ENCODE measurements around the gene ITGAL. TPM values are rescaled to one million over a fixed set of nuclear protein-coding genes. Genes with fewer than 3 reads are reported as not detected.
A peak's percentile ranks its signal among the peaks of the same experiment; 100 is the strongest.

Gene ITGAL
- total RNA-seq, 1 donor from 2014 or later: 287 TPM

GRCh38 chr16:30554557-30555314, 82.2 kb downstream of the ITGAL start:
- H3K4me3 Mint-ChIP-seq: no peak overlapping the region

GRCh38 chr16:30555315-30556124, 83.0 kb downstream of the ITGAL start:
- peaks cover 54% of the 10 kb centered on the region for H3K4me1 Mint-ChIP-seq (ENCODE audit: low read depth)
- no peak for DNase-seq (ENCODE audit: low spot score)
- peak overlapping the region; percentile 92 for H3K27ac Mint-ChIP-seq
- intact Hi-C loops (cut with micrococcal nuclease): no loop called here
- no peaks in the 10 kb centered on the region for H3K9me3 Mint-ChIP-seq
- H3K4me3 Mint-ChIP-seq: peak overlapping the region; percentile 82
- H3K27me3 Mint-ChIP-seq (ENCODE audit: insufficient read depth): no peaks in the 10 kb centered on the region
- H3K36me3 Mint-ChIP-seq (ENCODE audit: low read depth): peaks cover 27% of the 10 kb centered on the region

More at GRCh38 chr16:30554557-30555314, 82.2 kb downstream of the ITGAL start:
- DNase-seq (ENCODE audit: low spot score): no peak
- intact Hi-C loops (cut with micrococcal nuclease): loop anchor here (5.0 kb wide), 1 partner anchor 33 kb away; the partner anchor contains the start of gene ZNF785
- Mint-ChIP-seq H3K36me3 (ENCODE audit: low read depth) (peaks cover 27% of the 10 kb centered on the region), H3K4me1 (ENCODE audit: low read depth) (peaks cover 54% of the 10 kb centered on the region), H3K9me3 (no peaks in the 10 kb centered on the region), H3K27me3 (ENCODE audit: insufficient read depth) (no peaks in the 10 kb centered on the region), H3K27ac (peak overlapping the region; percentile 93)

DNA sequence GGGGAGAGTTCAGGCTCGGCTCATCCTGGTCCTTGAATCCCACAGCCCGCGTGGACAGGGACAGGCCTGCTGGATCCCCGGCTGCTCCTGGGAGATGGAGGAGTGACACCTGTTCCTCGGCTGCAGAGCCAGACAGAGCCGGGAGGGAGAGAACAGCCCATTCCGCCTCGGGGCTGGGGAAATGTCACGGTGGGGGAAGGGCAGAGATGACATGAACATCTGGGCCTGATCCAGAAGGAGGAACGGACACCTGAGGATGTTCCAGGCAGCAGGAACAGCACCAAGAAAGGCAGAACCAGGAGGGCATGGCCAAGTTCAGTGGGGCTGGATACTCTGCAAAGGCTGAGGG, 83.6 kb downstream of the ITGAL start:
- Mint-ChIP-seq H3K4me3 (peak overlapping the region; percentile 82), H3K27ac (peak overlapping the region; percentile 92)

DNA sequence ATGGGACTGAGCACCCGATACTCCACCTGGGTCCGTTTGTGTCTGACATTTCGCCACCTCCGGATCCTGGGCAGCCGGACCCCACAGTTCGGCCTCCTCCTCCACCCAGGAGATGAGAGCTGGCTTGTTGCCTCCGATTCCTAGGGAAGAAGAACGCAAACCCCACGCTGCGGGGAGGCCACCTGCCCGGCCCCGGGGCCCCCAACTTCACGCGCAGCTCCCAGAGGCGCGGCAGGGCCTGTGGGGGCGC, 85.1 kb downstream of the ITGAL start:
- Mint-ChIP-seq H3K36me3 (ENCODE audit: low read depth) (peaks cover 22% of the 10 kb centered on the region), H3K9me3 (no peaks in the 10 kb centered on the region), H3K27ac (peak overlapping the region; percentile 92), H3K4me1 (ENCODE audit: low read depth) (peaks cover 47% of the 10 kb centered on the region), H3K27me3 (ENCODE audit: insufficient read depth) (no peaks in the 10 kb centered on the region), H3K4me3 (peak overlapping the region; percentile 90)
- no peak for DNase-seq (ENCODE audit: low spot score)
- intact Hi-C loops (cut with micrococcal nuclease): no loop called here

More for the DNA sequence above, 83.6 kb downstream of the ITGAL start:
- Mint-ChIP-seq H3K9me3 (no peaks in the 10 kb centered on the region), H3K4me1 (ENCODE audit: low read depth) (peaks cover 55% of the 10 kb centered on the region), H3K36me3 (ENCODE audit: low read depth) (peaks cover 27% of the 10 kb centered on the region), H3K27me3 (ENCODE audit: insufficient read depth) (no peaks in the 10 kb centered on the region)
- intact Hi-C loops (cut with micrococcal nuclease): no loop called here
- DNase-seq (ENCODE audit: low spot score): no peak

- Mint-ChIP-seq H3K27ac (peak within 1 kb of the TSS; percentile 92), H3K36me3 (ENCODE audit: low read depth) (peaks cover 19% of the 10 kb centered on the region), H3K9me3 (no peaks in the 10 kb centered on the region), H3K27me3 (ENCODE audit: insufficient read depth) (no peaks in the 10 kb centered on the region), H3K4me3 (peak within 1 kb of the TSS; percentile 90), H3K4me1 (ENCODE audit: low read depth) (peaks cover 42% of the 10 kb centered on the region)
- peak; percentile 97 for DNase-seq (ENCODE audit: low spot score)
- intact Hi-C loops (cut with micrococcal nuclease): loop anchor here (1.0 to 2.0 kb wide), 10 partner anchors 10 to 141 kb away; partner anchors contain the start of genes FBRS, PRR14, SRCAP and ZNF689
Measured at GRCh38 chr16:30557957-30558788, 85.6 kb downstream of the ITGAL start, which contains the start of gene ZNF764. Gene ZNF764, minus strand, starts transcription at chr16:30558374. Its CDS starts 192 bp downstream, at chr16:30558182.

- no peaks in the 10 kb centered on the region for H3K27me3 Mint-ChIP-seq (ENCODE audit: insufficient read depth)
- H3K27ac Mint-ChIP-seq: peak overlapping the region; percentile 88
- peak overlapping the region; percentile 90 for H3K4me3 Mint-ChIP-seq
- H3K36me3 Mint-ChIP-seq (ENCODE audit: low read depth): peaks cover 12% of the 10 kb centered on the region
- DNase-seq (ENCODE audit: low spot score): no peak
- intact Hi-C loops (cut with micrococcal nuclease): loop anchor here (1.0 to 2.0 kb wide), 10 partner anchors 9 to 140 kb away; partner anchors contain the start of genes FBRS, PRR14, SRCAP and ZNF689
- H3K9me3 Mint-ChIP-seq: no peaks in the 10 kb centered on the region
- H3K4me1 Mint-ChIP-seq (ENCODE audit: low read depth): peaks cover 34% of the 10 kb centered on the region
Measured at GRCh38 chr16:30558789-30559377, 86.3 kb downstream of the ITGAL start.

- no peaks in the 10 kb centered on the region for H3K27me3 Mint-ChIP-seq (ENCODE audit: insufficient read depth)
- DNase-seq (ENCODE audit: low spot score): no peak
- intact Hi-C loops (cut with micrococcal nuclease): loop anchor here (2.0 kb wide), 2 partner anchors 91 to 139 kb away; partner anchors contain the start of genes PRR14 and SRCAP
- H3K36me3 Mint-ChIP-seq (ENCODE audit: low read depth): peaks cover 6% of the 10 kb centered on the region
- H3K4me3 Mint-ChIP-seq: no peak overlapping the region
- H3K27ac Mint-ChIP-seq: no peak overlapping the region
- peaks cover 28% of the 10 kb centered on the region for H3K4me1 Mint-ChIP-seq (ENCODE audit: low read depth)
- no peaks in the 10 kb centered on the region for H3K9me3 Mint-ChIP-seq
Measured at GRCh38 chr16:30559690-30560089, 87.1 kb downstream of the ITGAL start.

DNA sequence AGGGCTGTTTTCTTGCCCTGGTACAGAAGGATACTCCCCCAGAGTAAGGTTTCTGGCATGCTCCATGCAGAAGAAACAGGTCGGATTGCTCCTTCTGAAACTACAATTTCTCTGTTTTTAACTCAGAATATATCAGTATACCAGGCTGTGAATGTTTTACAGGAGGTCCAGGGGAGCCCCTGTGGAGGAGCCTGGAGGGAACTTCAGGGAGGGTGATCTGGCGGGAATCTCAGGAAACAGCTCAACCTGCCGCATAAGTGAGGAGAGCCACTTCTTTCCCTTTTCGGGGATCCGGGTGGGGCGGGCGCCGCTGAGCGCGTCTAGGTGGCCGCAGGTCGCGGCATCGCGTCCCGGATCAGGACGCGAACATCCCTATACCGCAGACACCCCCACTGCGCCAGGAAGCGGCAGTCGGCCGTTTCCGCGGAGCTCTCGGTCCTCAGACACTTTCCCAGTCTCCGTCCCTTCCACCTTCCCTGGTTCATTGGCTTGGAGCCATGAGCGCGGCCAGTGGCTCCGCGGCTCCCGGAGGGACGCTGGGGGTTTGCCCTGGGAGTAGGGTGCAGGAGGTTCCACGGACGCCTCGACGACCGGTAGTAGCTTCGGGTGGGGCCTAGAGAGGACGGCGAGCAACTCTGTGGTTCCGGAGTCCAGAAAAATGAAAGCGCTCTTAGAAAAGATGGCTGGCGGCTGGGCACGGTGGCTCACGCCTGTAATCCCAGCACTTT, 88.7 kb downstream of the ITGAL start:
- DNase-seq (ENCODE audit: low spot score): peak; percentile 23
- H3K4me1 Mint-ChIP-seq (ENCODE audit: low read depth): peaks cover 28% of the 10 kb centered on the region
- H3K4me3 Mint-ChIP-seq: peak overlapping the region; percentile 83
- H3K9me3 Mint-ChIP-seq: no peaks in the 10 kb centered on the region
- no peaks in the 10 kb centered on the region for H3K27me3 Mint-ChIP-seq (ENCODE audit: insufficient read depth)
- intact Hi-C loops (cut with micrococcal nuclease): no loop called here
- peak overlapping the region; percentile 85 for H3K27ac Mint-ChIP-seq
- H3K36me3 Mint-ChIP-seq (ENCODE audit: low read depth): peaks cover 2% of the 10 kb centered on the region

GRCh38 chr16:30562021-30562420, 89.5 kb downstream of the ITGAL start:
- Mint-ChIP-seq H3K9me3 (no peaks in the 10 kb centered on the region), H3K4me1 (ENCODE audit: low read depth) (peaks cover 34% of the 10 kb centered on the region), H3K36me3 (ENCODE audit: low read depth) (peaks cover under 1% of the 10 kb centered on the region), H3K27ac (peak overlapping the region; percentile 85), H3K4me3 (peak overlapping the region; percentile 83), H3K27me3 (ENCODE audit: insufficient read depth) (no peaks in the 10 kb centered on the region)
- DNase-seq (ENCODE audit: low spot score): no peak
- intact Hi-C loops (cut with micrococcal nuclease): no loop called here

- no peak for DNase-seq (ENCODE audit: low spot score)
- Mint-ChIP-seq H3K36me3 (ENCODE audit: low read depth) (peaks cover 2% of the 10 kb centered on the region), H3K9me3 (no peaks in the 10 kb centered on the region), H3K4me1 (ENCODE audit: low read depth) (peaks cover 42% of the 10 kb centered on the region), H3K27me3 (ENCODE audit: insufficient read depth) (no peaks in the 10 kb centered on the region), H3K4me3 (no peak overlapping the region), H3K27ac (peak overlapping the region; percentile 37)
- intact Hi-C loops (cut with micrococcal nuclease): no loop called here
Measured at GRCh38 chr16:30565526-30565925, 93.0 kb downstream of the ITGAL start.

GRCh38 chr16:30565984-30566383, 93.4 kb downstream of the ITGAL start:
- no peak for DNase-seq (ENCODE audit: low spot score)
- Mint-ChIP-seq H3K4me3 (no peak overlapping the region), H3K27me3 (ENCODE audit: insufficient read depth) (no peaks in the 10 kb centered on the region), H3K4me1 (ENCODE audit: low read depth) (peaks cover 43% of the 10 kb centered on the region), H3K36me3 (ENCODE audit: low read depth) (peaks cover 2% of the 10 kb centered on the region), H3K9me3 (no peaks in the 10 kb centered on the region), H3K27ac (peak overlapping the region; percentile 27)
- intact Hi-C loops (cut with micrococcal nuclease): no loop called here

GRCh38 chr16:30566531-30566930, 94.0 kb downstream of the ITGAL start:
- Mint-ChIP-seq H3K36me3 (ENCODE audit: low read depth) (peaks cover 2% of the 10 kb centered on the region), H3K27ac (peak overlapping the region; percentile 96), H3K4me1 (ENCODE audit: low read depth) (peaks cover 39% of the 10 kb centered on the region), H3K27me3 (ENCODE audit: insufficient read depth) (no peaks in the 10 kb centered on the region), H3K9me3 (no peaks in the 10 kb centered on the region), H3K4me3 (no peak overlapping the region)
- DNase-seq (ENCODE audit: low spot score): no peak
- intact Hi-C loops (cut with micrococcal nuclease): no loop called here

All from activated T-helper 1 cell treated with anti-CD3 and anti-CD28 coated beads, Interleukin-12 subunit alpha, Interleukin-12 subunit beta, Interleukin-2, Interleukin-4 antibody, amounts not matched to agents 30 ng/mL and 10 ng/mL and 1 ng/mL, durations not matched to agents 14 hours and 24 hours and 36 hours (primary cell).